ENCODE results near the gene FAIM2.

The FAIM2 gene

GRCh38 chr12:49939307-49939706, 35.6 kb upstream of the FAIM2 start:
- no peak for DNase-seq

- DNase-seq, result no peak
Measured at GRCh38 chr12:49937639-49938300, 34.1 kb upstream of the FAIM2 start.

GRCh38 chr12:49936925-49937324, 33.2 kb upstream of the FAIM2 start:
- no peak for DNase-seq

GRCh38 chr12:49934505-49934904, 30.8 kb upstream of the FAIM2 start:
- no peak for DNase-seq

GRCh38 chr12:49933796-49934195, 30.1 kb upstream of the FAIM2 start:
- DNase-seq, result no peak

GRCh38 chr12:49932533-49933130, 28.9 kb upstream of the FAIM2 start:
- no peak for DNase-seq

- DNase-seq, result no peak
Measured at GRCh38 chr12:49932023-49932422, 28.3 kb upstream of the FAIM2 start.

GRCh38 chr12:49930515-49931288, 27.0 kb upstream of the FAIM2 start:
- DNase-seq, result no peak

- DNase-seq, result no peak
Measured at GRCh38 chr12:49929581-49929980, 25.9 kb upstream of the FAIM2 start.

GRCh38 chr12:49928471-49928870, 24.8 kb upstream of the FAIM2 start:
- no peak for DNase-seq

GRCh38 chr12:49925433-49926204, 21.9 kb upstream of the FAIM2 start:
- DNase-seq, result no peak

- DNase-seq, result no peak
Measured at GRCh38 chr12:49924628-49925246, 21.0 kb upstream of the FAIM2 start.

GRCh38 chr12:49923880-49924556, 20.3 kb upstream of the FAIM2 start:
- no peak for DNase-seq

- DNase-seq, result no peak
Measured at GRCh38 chr12:49923035-49923644, 19.4 kb upstream of the FAIM2 start.

- DNase-seq, result no peak
Measured at GRCh38 chr12:49922349-49923034, 18.8 kb upstream of the FAIM2 start.

GRCh38 chr12:49921936-49922335, 18.2 kb upstream of the FAIM2 start:
- DNase-seq, result no peak

- no peak for DNase-seq
Measured at GRCh38 chr12:49921299-49921698, 17.6 kb upstream of the FAIM2 start.

- DNase-seq, result no peak
Measured at GRCh38 chr12:49920915-49921286, 17.2 kb upstream of the FAIM2 start.

GRCh38 chr12:49920241-49920914, 16.7 kb upstream of the FAIM2 start:
- no peak for DNase-seq

GRCh38 chr12:49917788-49918173, 14.1 kb upstream of the FAIM2 start:
- no peak for DNase-seq
